M059J (cell line): Measurements from ENCODE around the gene IL22RA1. TPM values are rescaled to one million over a fixed set of nuclear protein-coding genes. Genes with fewer than 3 reads are reported as not detected.

ENCODE experiments used
- DNase-seq: peaks from one replicate; pipeline ENCODE4 v3.0.0-alpha.2; 2012; ENCODE audit warnings: low read depth
- total RNA-seq: library from RNA; depleted of rRNA; stranded (reverse); fragments of >200 nt; shearing (Covaris generic); gene quantifications from 2 replicates; pipeline ENCODE4 v1.2.3, GENCODE V29; 2014

Gene IL22RA1
- total RNA-seq, 1 experiment from 2014 or later, result 1.9 TPM

- no peak for DNase-seq
Observed at GRCh38 chr1:24097663-24098062, 45.3 kb downstream of the IL22RA1 start.

- no peak for DNase-seq
Observed at GRCh38 chr1:24096739-24097103, 46.2 kb downstream of the IL22RA1 start.

- DNase-seq, result no peak
Observed at GRCh38 chr1:24096009-24096738, 46.8 kb downstream of the IL22RA1 start.

GRCh38 chr1:24095140-24095859 is 47.6 kb downstream of the IL22RA1 start:
- DNase-seq, result no peak

- DNase-seq, result no peak
Observed at GRCh38 chr1:24094554-24094953, 48.4 kb downstream of the IL22RA1 start.

GRCh38 chr1:24093732-24094131 is 49.2 kb downstream of the IL22RA1 start:
- DNase-seq, result no peak

- no peak for DNase-seq
Observed at GRCh38 chr1:24092979-24093378, 50.0 kb downstream of the IL22RA1 start.

GRCh38 chr1:24091971-24092482 is 50.9 kb downstream of the IL22RA1 start:
- no peak for DNase-seq

- no peak for DNase-seq
Observed at GRCh38 chr1:24090736-24091135, 52.2 kb downstream of the IL22RA1 start.

GRCh38 chr1:24089743-24090555 is 53.0 kb downstream of the IL22RA1 start:
- DNase-seq, result no peak

- no peak for DNase-seq
Observed at GRCh38 chr1:24089027-24089742, 53.8 kb downstream of the IL22RA1 start.

- DNase-seq, result no peak
Observed at GRCh38 chr1:24086466-24086865, 56.5 kb downstream of the IL22RA1 start.

GRCh38 chr1:24085546-24085945 is 57.4 kb downstream of the IL22RA1 start:
- DNase-seq, result peak; percentile 62

GRCh38 chr1:24085007-24085406 is 57.9 kb downstream of the IL22RA1 start:
- no peak for DNase-seq

GRCh38 chr1:24084050-24084449 is 58.9 kb downstream of the IL22RA1 start:
- no peak for DNase-seq

- DNase-seq, result no peak
Observed at GRCh38 chr1:24082372-24082771, 60.6 kb downstream of the IL22RA1 start.

GRCh38 chr1:24081190-24081589 is 61.8 kb downstream of the IL22RA1 start:
- DNase-seq, result no peak

GRCh38 chr1:24080131-24080530 is 62.8 kb downstream of the IL22RA1 start:
- DNase-seq, result no peak

GRCh38 chr1:24077278-24077978 is 65.5 kb downstream of the IL22RA1 start:
- no peak for DNase-seq

- no peak for DNase-seq
Observed at GRCh38 chr1:24075946-24076345, 67.0 kb downstream of the IL22RA1 start.

GRCh38 chr1:24075590-24075854 is 67.4 kb downstream of the IL22RA1 start:
- DNase-seq, result no peak
